Renal cortex interstitium (tissue), 11 donors: Measurements from ENCODE around the gene PSKH1. TPM values are rescaled to one million over a fixed set of nuclear protein-coding genes. Genes with fewer than 3 reads are reported as not detected.

Experiments used
- DNase-seq, 11 donors: peaks; one replicate each; pipeline ENCODE4 v3.0.0-alpha.2; 2013; ENCODE audit warnings: low read depth in 9 of 11, low spot score in 4 of 11; ENCODE audit errors: extremely low read depth in 1 of 11
- polyA plus RNA-seq, 3 donors: library from polyadenylated mRNA; unstranded; fragments of 120-200 nt; gene quantifications; one replicate each; pipeline ENCODE4 v1.2.1, GENCODE V29; 2013; ENCODE audit not compliant: insufficient read length in 3 of 3

PSKH1 gene
- polyA plus RNA-seq, 3 donors: 31.2 to 40.9 (median 34.1) TPM

DNA sequence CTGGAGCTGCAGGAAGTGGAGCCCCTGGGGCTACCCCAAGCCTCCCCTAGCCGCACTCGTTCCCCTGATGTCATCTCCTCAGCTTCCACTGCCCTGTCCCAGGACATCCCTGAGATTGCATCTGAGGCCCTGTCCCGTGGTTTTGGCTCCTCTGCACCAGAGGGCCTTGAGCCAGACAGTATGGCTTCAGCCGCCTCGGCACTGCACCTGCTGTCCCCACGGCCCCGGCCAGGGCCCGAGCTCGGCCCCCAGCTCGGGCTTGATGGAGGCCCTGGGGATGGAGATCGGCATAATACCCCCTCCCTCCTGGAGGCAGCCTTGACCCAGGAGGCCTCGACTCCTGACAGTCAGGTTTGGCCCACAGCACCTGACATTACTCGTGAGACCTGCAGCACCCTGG, 12.5 kb upstream of the PSKH1 start:
- DNase-seq: no peak

- no peak for DNase-seq
Measured at GRCh38 chr16:67881621-67882161, 11.4 kb upstream of the PSKH1 start.

GRCh38 chr16:67882374-67883145, 10.5 kb upstream of the PSKH1 start:
- no peak for DNase-seq

GRCh38 chr16:67883146-67883871, 9.7 kb upstream of the PSKH1 start:
- DNase-seq: no peak

GRCh38 chr16:67883872-67884261, 9.2 kb upstream of the PSKH1 start:
- peak in 1 of 11 donors; percentile 31 for DNase-seq

GRCh38 chr16:67884684-67885083, 8.4 kb upstream of the PSKH1 start, which contains the start of gene NRN1L:
Gene NRN1L, plus strand, starts transcription at chr16:67884885. Its CDS starts 19 bp downstream, at chr16:67884904.
- peak in 7 of 11 donors; percentile 59 to 70 (median 64) for DNase-seq

DNA sequence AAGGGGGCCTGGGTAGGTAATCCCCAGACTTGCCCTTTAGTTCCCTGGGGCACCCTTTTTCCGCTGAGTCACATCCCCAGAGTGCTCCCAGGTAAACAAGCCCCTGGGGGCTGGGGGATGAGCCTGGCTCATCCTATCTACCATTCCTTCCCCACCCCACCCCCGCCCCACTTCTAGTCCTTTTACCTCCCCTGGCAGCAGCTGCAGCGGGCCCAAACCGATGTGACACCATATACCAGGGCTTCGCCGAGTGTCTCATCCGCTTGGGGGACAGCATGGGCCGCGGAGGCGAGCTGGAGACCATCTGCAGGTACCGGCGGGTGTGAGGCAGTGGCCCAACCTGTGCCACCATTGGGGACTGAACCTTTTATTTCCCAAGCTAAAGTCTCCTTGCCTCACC, 7.5 kb upstream of the PSKH1 start:
- no peak for DNase-seq

- no peak for DNase-seq
Measured at GRCh38 chr16:67885976-67886375, 7.1 kb upstream of the PSKH1 start.

- DNase-seq: no peak
Measured at GRCh38 chr16:67886387-67886786, 6.7 kb upstream of the PSKH1 start.

DNA sequence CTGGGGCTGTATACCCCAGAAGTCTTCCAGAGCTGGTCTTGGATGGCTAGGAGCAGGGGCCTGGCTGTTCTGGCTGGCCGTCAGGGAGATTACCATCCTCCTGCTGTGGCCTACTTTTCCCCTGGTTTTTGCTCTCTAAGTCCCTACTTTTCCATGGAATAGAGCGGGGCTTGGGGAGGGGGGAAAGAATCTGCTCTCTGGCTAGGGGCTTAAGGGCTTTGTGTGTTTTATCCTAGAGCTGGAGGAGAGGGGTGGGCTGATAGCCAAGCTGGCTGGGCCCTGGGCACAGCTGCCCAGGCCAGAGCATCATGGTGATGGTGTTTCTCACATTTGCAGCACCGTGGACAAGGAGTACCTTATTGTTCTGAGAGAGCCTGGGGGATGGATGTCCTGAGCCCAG, 4.7 kb upstream of the PSKH1 start:
- no peak for DNase-seq

GRCh38 chr16:67892375-67892774, 679 bp upstream of the PSKH1 start:
- no peak for DNase-seq

- no peak for DNase-seq
Measured at GRCh38 chr16:67893743-67894399, 817 bp downstream of the PSKH1 start.

- no peak for DNase-seq
Measured at GRCh38 chr16:67897231-67897630, 4.2 kb downstream of the PSKH1 start.

- DNase-seq: no peak
Measured at GRCh38 chr16:67901734-67902133, 8.7 kb downstream of the PSKH1 start.

DNA sequence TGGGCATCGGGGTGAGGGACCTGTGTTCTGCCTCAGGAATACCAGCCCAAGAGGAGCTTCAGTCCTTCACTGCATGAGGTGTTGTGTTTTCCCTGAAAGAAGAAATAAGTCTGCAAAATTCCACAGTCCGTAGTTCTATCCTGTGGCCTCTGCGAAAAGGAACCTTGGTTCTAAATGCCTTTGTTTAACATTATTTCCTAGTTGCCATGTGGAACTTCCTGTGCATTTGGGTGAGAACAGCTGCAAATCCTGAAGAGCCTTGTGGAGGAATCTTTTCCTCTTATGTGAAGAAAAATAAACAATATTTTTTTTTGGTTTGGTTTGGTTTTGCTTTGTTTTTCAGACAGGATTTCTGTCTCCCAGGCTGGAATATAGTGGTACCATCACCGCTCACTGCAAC, 9.8 kb downstream of the PSKH1 start:
- DNase-seq: no peak

- DNase-seq: no peak
Measured at GRCh38 chr16:67907397-67908180, 14.5 kb downstream of the PSKH1 start.

GRCh38 chr16:67909056-67909742, 16.1 kb downstream of the PSKH1 start:
- no peak for DNase-seq

- DNase-seq: no peak
Measured at GRCh38 chr16:67910158-67910557, 17.1 kb downstream of the PSKH1 start.
